Measurements from ENCODE around the gene RAB27A. TPM values are rescaled to one million over a fixed set of nuclear protein-coding genes. Genes with fewer than 3 reads are reported as not detected.

RAB27A gene
- total RNA-seq, 2 donors from 2014 or later: 8.8 to 9.1 TPM

DNA sequence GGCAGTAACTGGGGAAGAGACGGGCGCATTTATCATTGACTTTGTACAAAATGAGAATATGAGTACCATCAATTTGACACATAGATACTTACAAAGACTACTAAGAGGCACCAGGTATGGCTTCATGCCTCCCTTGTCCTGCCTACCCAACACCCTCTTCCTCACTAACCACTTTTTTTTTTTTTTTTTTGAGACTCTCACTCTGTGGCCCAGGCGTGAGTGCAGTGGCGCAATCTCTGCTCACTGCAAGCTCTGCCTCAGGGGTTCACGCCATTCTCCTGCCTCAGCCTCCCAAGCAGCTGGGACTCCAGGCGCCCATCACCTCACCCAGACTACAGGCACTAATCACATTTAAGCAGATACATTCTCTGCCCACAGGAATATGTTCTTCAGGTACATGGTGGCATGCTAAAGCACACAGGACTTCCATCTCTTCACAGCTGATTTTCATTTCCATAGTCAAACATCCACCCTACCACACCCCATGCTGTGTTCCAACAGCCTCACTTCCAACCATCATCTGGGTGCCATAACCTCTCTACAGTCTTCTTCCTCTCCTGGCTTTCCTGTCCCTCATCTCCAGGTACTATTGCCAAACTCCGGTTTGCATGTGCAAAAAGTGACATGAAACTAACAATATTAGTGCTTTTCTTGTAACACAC lies 41.7 kb downstream of the RAB27A start:
- peaks cover 2% of the 10 kb centered on the region for H3K27me3 Mint-ChIP-seq (ENCODE audit: insufficient read depth)
- TF ChIP-seq, protein P1, sequence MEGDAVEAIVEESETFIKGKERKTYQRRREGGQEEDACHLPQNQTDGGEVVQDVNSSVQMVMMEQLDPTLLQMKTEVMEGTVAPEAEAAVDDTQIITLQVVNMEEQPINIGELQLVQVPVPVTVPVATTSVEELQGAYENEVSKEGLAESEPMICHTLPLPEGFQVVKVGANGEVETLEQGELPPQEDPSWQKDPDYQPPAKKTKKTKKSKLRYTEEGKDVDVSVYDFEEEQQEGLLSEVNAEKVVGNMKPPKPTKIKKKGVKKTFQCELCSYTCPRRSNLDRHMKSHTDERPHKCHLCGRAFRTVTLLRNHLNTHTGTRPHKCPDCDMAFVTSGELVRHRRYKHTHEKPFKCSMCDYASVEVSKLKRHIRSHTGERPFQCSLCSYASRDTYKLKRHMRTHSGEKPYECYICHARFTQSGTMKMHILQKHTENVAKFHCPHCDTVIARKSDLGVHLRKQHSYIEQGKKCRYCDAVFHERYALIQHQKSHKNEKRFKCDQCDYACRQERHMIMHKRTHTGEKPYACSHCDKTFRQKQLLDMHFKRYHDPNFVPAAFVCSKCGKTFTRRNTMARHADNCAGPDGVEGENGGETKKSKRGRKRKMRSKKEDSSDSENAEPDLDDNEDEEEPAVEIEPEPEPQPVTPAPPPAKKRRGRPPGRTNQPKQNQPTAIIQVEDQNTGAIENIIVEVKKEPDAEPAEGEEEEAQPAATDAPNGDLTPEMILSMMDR (conservative IDR thresholded peaks at IDR 0.05): no peak
- H3K27ac Mint-ChIP-seq: no peak overlapping the region
- H3K4me3 Mint-ChIP-seq: no peak overlapping the region
- H3K27me3 ChIP-seq (ENCODE audit: control insufficient read depth, insufficient read depth, low read length, poor library complexity, severe bottlenecking): no peaks in the 10 kb centered on the region
- H3K36me3 Mint-ChIP-seq (ENCODE audit: low read depth): no peaks in the 10 kb centered on the region
- H3K36me3 ChIP-seq (ENCODE audit: control insufficient read depth, insufficient read depth, low read length): no peaks in the 10 kb centered on the region
- peaks cover 31% of the 10 kb centered on the region for H3K4me1 Mint-ChIP-seq
- no peaks in the 10 kb centered on the region for H3K9me3 ChIP-seq (ENCODE audit: control insufficient read depth, low read length)
- H3K9ac ChIP-seq (ENCODE audit: extremely low read depth, low read length, poor library complexity, severe bottlenecking): no peak overlapping the region
- DNase-seq: no peak
- 89 to 97% methylated on average over 5 to 7 of the region's 7 CpGs for WGBS, 2 experiments (ENCODE audit: insufficient coverage in 1 of 2, insufficient read length in 1 of 2)
- H3K9me3 Mint-ChIP-seq: no peaks in the 10 kb centered on the region
- peaks cover 11% of the 10 kb centered on the region for H3K4me1 ChIP-seq (ENCODE audit: control insufficient read depth, insufficient read depth, low read length)
- H3K27ac ChIP-seq (ENCODE audit: low read depth, low read length): no peak overlapping the region
- no peak overlapping the region for H3K4me3 ChIP-seq (ENCODE audit: low read length)

DNA sequence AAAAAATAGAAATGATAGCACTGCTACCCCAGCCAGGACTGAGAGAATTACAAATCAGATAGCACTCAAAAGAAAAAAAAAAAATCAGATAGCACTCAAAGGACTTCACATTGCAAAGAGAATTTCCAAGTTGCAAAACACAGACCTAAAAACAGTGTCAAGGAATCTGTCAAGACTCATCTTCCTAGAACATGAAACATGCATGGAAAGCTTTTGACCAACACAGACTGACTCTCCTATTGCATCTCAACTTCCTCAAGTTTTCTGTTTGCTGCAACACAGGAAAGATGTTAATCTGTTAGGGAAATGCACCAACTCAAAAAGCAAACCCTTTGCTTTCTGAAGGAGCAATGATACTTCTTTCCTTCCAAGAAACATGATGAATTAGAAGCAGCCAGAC lies 42.3 kb downstream of the RAB27A start:
- H3K4me3 ChIP-seq (ENCODE audit: low read length): no peak overlapping the region
- Mint-ChIP-seq H3K9me3 (no peaks in the 10 kb centered on the region), H3K4me1 (peaks cover 31% of the 10 kb centered on the region), H3K4me3 (no peak overlapping the region), H3K36me3 (ENCODE audit: low read depth) (no peaks in the 10 kb centered on the region), H3K27me3 (ENCODE audit: insufficient read depth) (peaks cover 2% of the 10 kb centered on the region), H3K27ac (no peak overlapping the region)
- no peak for DNase-seq
- H3K9me3 ChIP-seq (ENCODE audit: control insufficient read depth, low read length): no peaks in the 10 kb centered on the region
- H3K36me3 ChIP-seq (ENCODE audit: control insufficient read depth, insufficient read depth, low read length): no peaks in the 10 kb centered on the region
- peaks cover 11% of the 10 kb centered on the region for H3K4me1 ChIP-seq (ENCODE audit: control insufficient read depth, insufficient read depth, low read length)
- no peaks in the 10 kb centered on the region for H3K27me3 ChIP-seq (ENCODE audit: control insufficient read depth, insufficient read depth, low read length, poor library complexity, severe bottlenecking)
- no peak overlapping the region for H3K27ac ChIP-seq (ENCODE audit: low read depth, low read length)
- TF ChIP-seq, protein P1 (conservative IDR thresholded peaks at IDR 0.05): no peak
- H3K9ac ChIP-seq (ENCODE audit: extremely low read depth, low read length, poor library complexity, severe bottlenecking): no peak overlapping the region

DNA sequence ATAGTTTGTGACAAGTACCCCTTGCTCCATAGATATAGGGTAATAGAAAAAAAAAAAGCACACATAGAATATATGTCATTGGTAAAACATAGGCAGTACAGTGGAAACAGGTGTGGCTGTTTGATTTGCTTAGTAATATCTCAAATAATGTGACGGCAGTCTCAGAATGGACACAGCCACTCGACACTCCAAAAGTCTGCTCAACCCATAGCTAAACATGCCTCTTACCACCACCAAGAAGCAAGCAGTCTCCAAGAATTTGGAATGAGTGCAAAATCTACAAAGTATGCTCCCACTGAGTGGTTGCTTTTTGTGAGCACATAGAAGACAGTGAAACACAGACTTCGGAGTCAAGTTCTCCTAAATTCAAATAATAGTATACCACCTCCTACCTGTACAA lies 43.0 kb downstream of the RAB27A start:
- 94% methylated on average over 3 of the region's 3 CpGs; no CpG with 5 or more reads in 1 of the 2 experiments for WGBS, 2 experiments (ENCODE audit: insufficient coverage in 1 of 2, insufficient read length in 1 of 2)
- H3K27ac ChIP-seq (ENCODE audit: low read depth, low read length): no peak overlapping the region
- no peaks in the 10 kb centered on the region for H3K36me3 Mint-ChIP-seq (ENCODE audit: low read depth)
- H3K9me3 ChIP-seq (ENCODE audit: control insufficient read depth, low read length): no peaks in the 10 kb centered on the region
- no peaks in the 10 kb centered on the region for H3K9me3 Mint-ChIP-seq
- H3K27ac Mint-ChIP-seq: no peak overlapping the region
- TF ChIP-seq, protein P1 (conservative IDR thresholded peaks at IDR 0.05): no peak
- H3K27me3 Mint-ChIP-seq (ENCODE audit: insufficient read depth): no peaks in the 10 kb centered on the region
- H3K9ac ChIP-seq (ENCODE audit: extremely low read depth, low read length, poor library complexity, severe bottlenecking): no peak overlapping the region
- H3K36me3 ChIP-seq (ENCODE audit: control insufficient read depth, insufficient read depth, low read length): no peaks in the 10 kb centered on the region
- peaks cover 26% of the 10 kb centered on the region for H3K4me1 Mint-ChIP-seq
- H3K4me1 ChIP-seq (ENCODE audit: control insufficient read depth, insufficient read depth, low read length): peaks cover 6% of the 10 kb centered on the region
- no peaks in the 10 kb centered on the region for H3K27me3 ChIP-seq (ENCODE audit: control insufficient read depth, insufficient read depth, low read length, poor library complexity, severe bottlenecking)
- no peak overlapping the region for H3K4me3 ChIP-seq (ENCODE audit: low read length)
- no peak for DNase-seq
- no peak overlapping the region for H3K4me3 Mint-ChIP-seq
